HepG2 (cell line): ENCODE data around the gene BET1L.

Source experiments
- GATAD2A ChIP-seq: IDR thresholded peaks from 2 replicates; pipeline ENCODE4 v1.6.1; 2016
- HIVEP1 ChIP-seq: sonication (generic); formaldehyde crosslinking; IDR thresholded peaks from 2 replicates; pipeline ENCODE4 v1.4.0; 2020; ENCODE audit warnings: mild to moderate bottlenecking, missing genetic modification reagents
- SRF ChIP-seq: IDR thresholded peaks from 2 replicates; pipeline ENCODE4 v1.6.1; 2011; ENCODE audit warnings: mild to moderate bottlenecking, low read depth, low read length, moderate library complexity
- ZNF138 ChIP-seq: sonication (generic); formaldehyde crosslinking; IDR thresholded peaks from 2 replicates; pipeline ENCODE4 v1.5.0; 2020; ENCODE audit warnings: mild to moderate bottlenecking, low read depth, missing genetic modification reagents
- TF ChIP-seq, protein P1 (sequence below): IDR thresholded peaks from 2 replicates; pipeline ENCODE4 v1.6.1; 2012; ENCODE audit warnings: inconsistent platforms
- TF ChIP-seq, protein P2 (sequence below): sonication (generic); formaldehyde crosslinking; IDR thresholded peaks from 2 replicates; pipeline ENCODE4 v1.5.0; 2020; ENCODE audit warnings: missing genetic modification reagents

DNA sequence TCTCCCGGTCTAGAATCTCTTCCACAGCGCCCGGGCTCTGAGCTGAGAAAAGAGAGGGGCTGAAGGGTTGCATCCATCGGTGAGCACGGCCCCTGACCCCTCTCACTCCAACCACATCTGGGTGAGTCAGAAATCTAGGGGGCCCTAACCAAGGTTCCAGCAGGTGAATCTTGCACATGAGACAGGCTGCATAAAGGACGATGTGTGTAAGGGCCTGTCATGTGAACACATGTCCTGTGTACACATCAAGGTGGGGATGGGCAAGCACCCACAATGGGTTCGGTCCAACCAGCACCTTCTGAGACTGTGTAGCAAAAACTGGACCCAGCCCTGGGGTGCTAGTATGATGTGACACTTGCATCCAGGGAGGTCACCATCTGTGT is 1.2 kb downstream of the BET1L start:
- TF ChIP-seq HIVEP1 (CRISPR knock-in tag) (no peak), ZNF138 (CRISPR knock-in tag) (no peak), SRF (no peak), GATAD2A (CRISPR knock-in tag) (no peak)
- TF ChIP-seq, protein P1, sequence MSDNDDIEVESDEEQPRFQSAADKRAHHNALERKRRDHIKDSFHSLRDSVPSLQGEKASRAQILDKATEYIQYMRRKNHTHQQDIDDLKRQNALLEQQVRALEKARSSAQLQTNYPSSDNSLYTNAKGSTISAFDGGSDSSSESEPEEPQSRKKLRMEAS: no peak
- TF ChIP-seq, protein P2, sequence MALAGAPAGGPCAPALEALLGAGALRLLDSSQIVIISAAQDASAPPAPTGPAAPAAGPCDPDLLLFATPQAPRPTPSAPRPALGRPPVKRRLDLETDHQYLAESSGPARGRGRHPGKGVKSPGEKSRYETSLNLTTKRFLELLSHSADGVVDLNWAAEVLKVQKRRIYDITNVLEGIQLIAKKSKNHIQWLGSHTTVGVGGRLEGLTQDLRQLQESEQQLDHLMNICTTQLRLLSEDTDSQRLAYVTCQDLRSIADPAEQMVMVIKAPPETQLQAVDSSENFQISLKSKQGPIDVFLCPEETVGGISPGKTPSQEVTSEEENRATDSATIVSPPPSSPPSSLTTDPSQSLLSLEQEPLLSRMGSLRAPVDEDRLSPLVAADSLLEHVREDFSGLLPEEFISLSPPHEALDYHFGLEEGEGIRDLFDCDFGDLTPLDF (CRISPR knock-in tag): no peak
